Duodenal mucosa (tissue), 2 donors: ENCODE data around the gene NKPD1.

Experiments used
- H3K27ac ChIP-seq: one replicate; pipeline ENCODE4 v1.7.0; 2013; ENCODE audit warnings: low read depth, low read length
- H3K27me3 ChIP-seq, 2 donors: one replicate each; pipeline ENCODE4 v1.7.0; 2013; ENCODE audit warnings: low read length in 2 of 2, control low read depth in 1 of 2; ENCODE audit not compliant: insufficient read depth in 2 of 2, control insufficient read depth in 1 of 2
- H3K36me3 ChIP-seq, 2 donors: one replicate each; pipeline ENCODE4 v1.7.0; 2013; ENCODE audit warnings: low read length in 2 of 2, control low read depth in 1 of 2; ENCODE audit not compliant: insufficient read depth in 2 of 2, control insufficient read depth in 1 of 2
- H3K4me1 ChIP-seq, 2 donors: one replicate each; pipeline ENCODE4 v1.7.0; 2013; ENCODE audit warnings: low read length in 2 of 2, control low read depth in 1 of 2; ENCODE audit not compliant: insufficient read depth in 2 of 2, control insufficient read depth in 1 of 2
- H3K4me3 ChIP-seq, 2 donors: one replicate each; pipeline ENCODE4 v1.7.0; 2013; ENCODE audit warnings: low read length in 2 of 2, low read depth in 1 of 2
- H3K9ac ChIP-seq, 2 donors: one replicate each; pipeline ENCODE4 v1.7.0; 2013; ENCODE audit warnings: low read length in 2 of 2, low read depth in 1 of 2
- H3K9me3 ChIP-seq, 2 donors: one replicate each; pipeline ENCODE4 v1.7.0; 2013; ENCODE audit warnings: low read length in 2 of 2, control low read depth in 1 of 2; ENCODE audit not compliant: control insufficient read depth in 1 of 2

Gene NKPD1

DNA sequence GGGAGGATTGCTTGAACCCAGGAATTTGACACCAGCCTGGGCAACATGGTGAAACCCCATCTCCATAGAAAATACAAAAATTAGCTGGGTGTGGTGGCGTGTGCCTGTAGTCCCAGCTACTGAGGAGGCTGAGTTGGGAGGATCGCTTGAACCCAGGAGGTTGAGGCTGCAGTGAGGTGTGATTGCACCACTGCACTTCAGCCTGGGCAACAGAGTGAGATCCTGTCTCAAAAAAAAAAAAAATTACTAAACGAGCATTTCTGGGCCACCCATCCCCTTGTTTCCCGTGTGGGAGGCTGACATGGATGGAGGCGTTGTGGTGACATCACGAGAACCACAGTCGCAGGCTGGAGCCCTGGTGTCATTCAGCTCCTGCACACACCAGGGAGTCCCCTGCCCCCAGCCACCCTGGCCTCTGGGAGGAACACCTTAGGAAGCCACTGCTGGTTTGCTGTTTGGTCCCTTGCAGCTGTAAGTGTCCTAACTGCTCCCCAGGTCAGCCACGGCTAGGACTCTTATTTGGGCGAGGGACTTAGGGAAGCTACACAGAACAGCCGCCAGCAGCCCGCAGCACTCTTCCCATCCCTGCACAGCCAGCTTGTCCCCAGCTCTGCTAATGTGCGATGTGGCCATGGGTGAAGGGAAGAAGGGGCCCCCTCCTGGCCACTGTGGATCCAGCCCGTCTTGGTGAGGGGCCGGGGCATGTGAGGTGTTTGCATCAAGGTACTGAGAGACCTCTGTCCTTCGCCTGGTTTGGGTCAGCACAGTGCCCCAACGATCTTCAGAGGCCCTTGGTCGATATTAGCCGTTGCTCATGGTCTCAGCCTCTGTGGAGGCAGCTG lies 12.7 kb downstream of the NKPD1 start:
- Histone ChIP-seq H3K27ac (no peak overlapping the region), H3K36me3 (peaks cover under 1 to 24% of the 10 kb centered on the region in 2 donors), H3K27me3 (peaks cover 18 to 21% of the 10 kb centered on the region in 2 donors), H3K4me3 (no peak overlapping the region), H3K9me3 (no peaks in the 10 kb centered on the region), H3K9ac (no peak overlapping the region), H3K4me1 (peaks cover 9 to 13% of the 10 kb centered on the region in 2 donors)

DNA sequence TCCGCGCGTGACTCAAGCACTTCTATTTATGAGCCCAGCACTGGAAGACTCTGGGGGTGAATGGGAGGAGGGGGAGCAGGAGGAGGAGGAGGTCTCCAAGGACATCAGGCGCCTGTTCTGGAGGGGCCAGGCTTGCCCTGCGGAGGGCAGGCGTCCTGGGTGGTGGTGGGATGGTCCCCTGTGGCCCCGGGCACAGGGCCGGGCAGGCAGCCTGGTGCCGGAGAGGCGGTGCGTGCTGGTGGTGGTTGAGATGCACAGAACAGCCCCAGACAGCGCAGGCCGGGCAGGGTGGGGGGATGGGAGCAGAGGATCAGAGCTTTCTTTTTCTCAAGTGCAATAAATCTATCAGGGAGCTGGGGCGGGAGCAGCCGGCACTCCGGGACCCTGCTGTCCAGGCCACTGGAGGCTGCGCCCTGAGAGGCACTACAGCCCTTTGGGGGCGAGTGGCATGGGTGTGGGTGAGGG lies 14.0 kb downstream of the NKPD1 start:
- Histone ChIP-seq H3K9ac (no peak overlapping the region), H3K4me3 (no peak overlapping the region), H3K4me1 (no peaks in the 10 kb centered on the region), H3K27me3 (peaks cover 7 to 8% of the 10 kb centered on the region in 2 donors), H3K36me3 (peaks cover 11 to 36% of the 10 kb centered on the region in 2 donors), H3K9me3 (no peaks in the 10 kb centered on the region), H3K27ac (no peak overlapping the region)

DNA sequence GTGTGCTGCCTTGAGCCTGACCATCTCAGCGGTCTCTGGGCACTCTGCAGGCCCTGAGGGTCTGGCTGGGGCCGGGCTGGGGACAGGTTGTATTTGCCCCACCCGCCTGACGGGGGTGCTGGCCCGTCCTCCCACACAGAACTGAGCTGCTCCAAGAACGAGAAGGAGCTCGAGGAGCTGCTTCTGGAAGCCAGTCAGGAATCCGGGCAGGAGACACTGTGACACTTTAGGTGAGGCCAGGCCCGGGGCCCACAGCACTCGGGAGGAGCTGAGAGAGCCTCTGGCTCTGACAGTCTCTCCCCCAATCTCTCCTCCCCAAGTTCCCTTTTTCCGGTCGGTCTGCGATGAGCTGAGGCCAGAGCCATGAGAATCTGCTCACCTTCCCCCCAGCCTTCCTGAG lies 14.5 kb downstream of the NKPD1 start:
- H3K27me3 ChIP-seq = peaks cover 2 to 3% of the 10 kb centered on the region in 2 donors
- no peak overlapping the region for H3K9ac ChIP-seq
- H3K27ac ChIP-seq = no peak overlapping the region
- H3K36me3 ChIP-seq = peaks cover 11 to 41% of the 10 kb centered on the region in 2 donors
- H3K9me3 ChIP-seq = no peaks in the 10 kb centered on the region
- H3K4me1 ChIP-seq = no peaks in the 10 kb centered on the region
- H3K4me3 ChIP-seq = no peak overlapping the region

DNA sequence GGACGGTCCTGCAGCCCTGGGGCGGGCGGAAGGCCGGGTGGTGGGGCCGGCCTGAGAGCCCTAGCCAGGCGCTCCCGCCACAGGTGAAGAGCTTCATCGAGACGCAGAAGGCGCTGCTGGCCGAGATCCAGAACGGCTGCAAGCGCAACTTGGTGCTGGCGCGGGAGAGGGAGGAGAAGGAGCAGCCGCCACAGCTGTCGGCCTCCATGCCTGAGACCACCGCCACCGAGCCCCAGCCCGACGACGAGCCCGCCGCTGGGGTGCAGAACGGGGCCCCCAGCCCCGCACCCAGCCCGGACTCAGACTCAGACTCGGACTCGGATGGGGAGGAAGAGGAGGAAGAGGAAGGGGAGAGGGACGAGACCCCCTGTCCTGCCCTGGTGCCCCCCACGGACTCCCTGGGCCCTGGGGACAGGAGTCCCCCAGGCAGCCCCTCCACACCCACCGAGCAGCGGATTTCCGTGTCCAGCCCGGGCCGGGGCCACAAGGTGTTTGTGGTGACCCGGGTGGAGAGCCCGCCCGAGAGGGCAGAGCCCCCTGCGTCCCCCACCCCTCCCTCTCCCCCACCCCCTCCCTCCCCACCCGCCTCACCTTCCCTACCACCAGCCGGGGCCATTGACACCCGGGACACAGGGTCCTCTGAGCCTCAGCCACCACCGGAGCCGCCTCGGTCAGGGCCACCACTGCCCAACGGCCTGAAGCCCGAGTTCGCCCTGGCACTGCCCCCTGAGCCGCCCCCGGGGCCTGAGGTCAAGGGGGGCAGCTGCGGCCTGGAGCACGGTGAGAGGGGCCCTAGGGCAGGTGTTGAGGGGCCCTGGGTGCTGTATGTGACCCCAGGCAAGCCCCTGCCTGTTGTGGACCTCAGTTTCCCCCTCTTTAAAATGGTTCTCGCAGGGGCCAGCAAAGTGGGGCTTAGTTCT lies 15.3 kb downstream of the NKPD1 start:
- Histone ChIP-seq H3K4me3 (no peak overlapping the region), H3K27ac (no peak overlapping the region), H3K9ac (no peak overlapping the region), H3K36me3 (peaks cover 11 to 46% of the 10 kb centered on the region in 2 donors), H3K27me3 (no peaks in the 10 kb centered on the region), H3K4me1 (no peaks in the 10 kb centered on the region), H3K9me3 (no peaks in the 10 kb centered on the region)

DNA sequence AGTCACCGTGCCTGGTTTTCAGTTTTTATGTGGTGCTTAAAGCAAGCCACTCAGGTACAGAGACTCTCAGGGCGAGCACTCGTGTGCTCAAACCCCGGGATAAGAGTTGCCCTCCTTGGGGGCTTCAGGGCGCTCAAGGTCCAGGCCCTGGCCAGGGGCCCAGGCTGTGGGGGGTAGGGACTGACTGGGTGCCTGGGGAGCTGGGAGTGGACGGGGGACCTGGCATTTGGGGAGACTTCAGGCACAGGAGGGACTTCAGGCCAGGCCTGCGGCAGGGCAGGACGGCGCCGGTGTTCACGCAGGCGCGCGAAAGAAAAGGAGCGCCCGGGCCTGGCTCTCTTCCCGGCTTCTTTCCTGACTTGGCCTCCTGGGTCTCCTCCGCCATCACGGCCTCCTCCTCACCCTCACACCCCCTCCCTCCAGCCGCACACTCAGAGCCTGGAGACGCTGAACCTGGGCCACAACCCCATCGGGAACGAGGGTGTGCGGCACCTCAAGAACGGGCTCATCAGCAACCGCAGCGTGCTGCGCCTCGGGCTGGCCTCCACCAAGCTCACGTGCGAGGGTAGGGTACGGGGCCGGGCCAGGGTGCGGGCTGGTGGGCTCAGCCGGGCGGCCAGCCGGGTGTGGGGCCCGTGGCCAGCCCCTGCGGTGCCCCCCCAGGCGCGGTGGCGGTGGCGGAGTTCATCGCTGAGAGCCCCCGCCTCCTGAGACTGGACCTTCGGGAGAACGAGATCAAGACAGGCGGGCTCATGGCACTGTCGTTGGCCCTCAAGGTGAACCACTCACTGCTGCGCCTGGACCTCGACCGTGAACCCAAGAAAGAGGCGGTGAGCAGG lies 16.1 kb downstream of the NKPD1 start:
- no peak overlapping the region for H3K9ac ChIP-seq
- H3K36me3 ChIP-seq = peaks cover 11 to 46% of the 10 kb centered on the region in 2 donors
- no peaks in the 10 kb centered on the region for H3K4me1 ChIP-seq
- no peak overlapping the region for H3K4me3 ChIP-seq
- no peak overlapping the region for H3K27ac ChIP-seq
- H3K9me3 ChIP-seq = no peaks in the 10 kb centered on the region
- no peaks in the 10 kb centered on the region for H3K27me3 ChIP-seq

DNA sequence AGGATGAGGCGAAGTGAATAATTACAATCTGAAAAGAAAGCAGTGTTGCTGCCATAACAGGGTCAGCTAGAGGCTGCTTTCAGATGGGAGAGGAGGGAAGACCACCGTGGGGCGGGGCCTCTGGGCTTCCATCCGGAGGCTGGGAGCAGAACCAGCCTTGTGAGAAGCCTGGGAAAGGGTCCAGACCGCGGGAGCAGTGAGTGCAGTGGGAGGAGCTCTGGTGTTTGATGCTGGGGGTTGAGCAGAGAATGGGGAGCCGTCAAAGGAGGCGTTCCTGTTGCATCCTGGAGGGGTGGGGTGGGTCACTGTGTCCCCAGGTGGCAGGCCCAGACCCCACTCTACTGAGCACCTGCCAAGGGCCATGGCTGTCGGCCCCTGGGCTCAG lies 18.1 kb downstream of the NKPD1 start:
- Histone ChIP-seq H3K4me3 (no peak overlapping the region), H3K27ac (no peak overlapping the region), H3K4me1 (no peaks in the 10 kb centered on the region), H3K9me3 (no peaks in the 10 kb centered on the region), H3K27me3 (no peaks in the 10 kb centered on the region), H3K36me3 (peaks cover 11 to 46% of the 10 kb centered on the region in 2 donors), H3K9ac (no peak overlapping the region)

DNA sequence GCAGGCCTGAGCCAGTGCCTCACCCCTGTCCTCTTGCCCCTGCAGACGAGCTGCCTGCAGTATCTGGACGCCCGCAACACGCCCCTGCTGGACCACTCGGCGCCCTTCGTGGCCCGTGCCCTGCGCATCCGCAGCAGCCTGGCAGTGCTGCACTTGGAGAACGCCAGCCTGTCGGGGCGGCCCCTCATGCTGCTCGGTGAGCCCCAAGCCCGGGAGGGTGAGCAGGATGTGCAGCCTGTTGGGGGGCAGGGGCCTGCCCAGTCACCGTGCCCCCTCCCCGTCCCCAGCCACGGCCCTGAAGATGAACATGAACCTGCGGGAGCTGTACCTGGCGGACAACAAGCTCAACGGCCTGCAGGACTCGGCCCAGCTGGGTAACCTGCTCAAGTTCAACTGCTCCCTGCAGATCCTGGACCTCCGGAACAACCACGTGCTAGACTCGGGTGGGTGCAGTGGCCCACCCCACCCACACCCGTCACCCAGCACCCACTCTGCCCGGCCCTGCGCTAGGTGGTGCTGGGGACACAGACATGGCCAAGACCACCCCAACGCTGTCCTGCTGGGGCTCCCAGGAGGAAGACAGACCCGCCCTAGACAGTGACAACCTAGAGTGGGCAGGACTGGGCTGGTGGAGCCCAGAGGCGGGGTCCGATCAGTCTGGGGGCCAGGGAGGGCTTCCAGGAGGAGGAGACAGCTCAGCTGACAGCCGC lies 18.6 kb downstream of the NKPD1 start:
- H3K4me1 ChIP-seq = no peaks in the 10 kb centered on the region
- no peaks in the 10 kb centered on the region for H3K27me3 ChIP-seq
- H3K9me3 ChIP-seq = no peaks in the 10 kb centered on the region
- no peak overlapping the region for H3K4me3 ChIP-seq
- peaks cover 11 to 45% of the 10 kb centered on the region in 2 donors for H3K36me3 ChIP-seq
- no peak overlapping the region for H3K9ac ChIP-seq
- no peak overlapping the region for H3K27ac ChIP-seq

DNA sequence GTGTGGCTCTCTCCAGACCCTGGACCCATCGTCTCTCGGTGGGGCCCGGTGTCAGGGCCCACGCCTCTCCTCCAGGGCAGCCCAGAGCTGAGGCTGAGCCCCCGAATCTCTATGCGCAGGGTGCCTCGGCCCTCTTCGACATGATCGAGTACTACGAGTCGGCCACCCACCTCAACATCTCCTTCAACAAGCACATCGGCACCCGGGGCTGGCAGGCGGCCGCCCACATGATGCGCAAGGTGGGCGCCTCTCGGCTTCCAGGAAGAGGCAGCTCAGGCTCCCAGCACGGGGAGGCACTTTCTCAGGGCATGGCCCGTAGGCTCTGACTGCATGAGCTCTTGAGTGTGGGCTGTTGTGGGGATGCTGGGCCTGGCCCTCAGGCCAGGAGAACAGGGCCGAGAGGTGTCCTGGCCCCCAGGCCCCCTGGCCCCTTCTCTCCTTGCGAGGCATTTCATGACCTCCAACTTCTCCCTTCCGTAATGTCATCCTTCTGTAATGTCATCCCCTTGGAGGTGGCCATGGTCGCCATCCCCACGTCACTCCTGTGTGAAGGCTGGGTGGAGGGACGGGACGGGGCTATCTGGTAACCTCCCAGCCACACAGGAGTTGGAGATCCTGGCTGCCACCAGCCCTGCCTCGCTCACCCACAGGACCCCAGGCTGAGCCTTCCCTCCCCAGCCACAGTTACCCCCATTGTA lies 19.4 kb downstream of the NKPD1 start:
- Histone ChIP-seq H3K27me3 (no peaks in the 10 kb centered on the region), H3K27ac (no peak overlapping the region), H3K4me1 (peaks cover under 1 to 7% of the 10 kb centered on the region in 2 donors), H3K36me3 (peaks cover 11 to 37% of the 10 kb centered on the region in 2 donors), H3K9me3 (no peaks in the 10 kb centered on the region), H3K4me3 (no peak overlapping the region), H3K9ac (no peak overlapping the region)

DNA sequence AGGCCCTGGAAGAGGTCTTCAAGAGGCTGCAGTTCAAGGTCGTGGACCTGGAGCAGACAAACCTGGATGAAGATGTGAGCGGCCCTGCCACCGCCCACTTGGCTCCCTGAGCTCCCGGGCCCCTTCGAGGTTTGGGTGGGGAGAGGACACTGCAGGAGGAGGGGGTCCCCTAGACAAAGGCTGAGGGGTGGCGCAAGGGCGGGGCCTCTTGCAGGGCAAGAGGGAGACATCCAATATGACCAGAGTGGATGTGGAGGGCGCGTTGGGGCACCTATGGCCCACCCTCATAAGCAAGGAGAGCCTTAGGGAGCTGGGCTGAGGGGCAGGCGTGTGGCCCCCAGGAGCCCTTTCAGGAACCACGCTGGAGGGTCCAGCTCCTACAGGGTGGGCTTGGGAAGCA lies 20.2 kb downstream of the NKPD1 start:
- Histone ChIP-seq H3K9ac (no peak overlapping the region), H3K4me3 (no peak overlapping the region), H3K27ac (no peak overlapping the region), H3K27me3 (no peaks in the 10 kb centered on the region), H3K36me3 (peaks cover 11 to 31% of the 10 kb centered on the region in 2 donors), H3K9me3 (no peaks in the 10 kb centered on the region), H3K4me1 (peaks cover 2 to 11% of the 10 kb centered on the region in 2 donors)
